ENCODE data around the gene PAF1. TPM values are rescaled to one million over a fixed set of nuclear protein-coding genes. Genes with fewer than 3 reads are reported as not detected.

The PAF1 gene
- total RNA-seq, 2 donors from 2014 or later = 16.9 to 49.8 TPM

DNA sequence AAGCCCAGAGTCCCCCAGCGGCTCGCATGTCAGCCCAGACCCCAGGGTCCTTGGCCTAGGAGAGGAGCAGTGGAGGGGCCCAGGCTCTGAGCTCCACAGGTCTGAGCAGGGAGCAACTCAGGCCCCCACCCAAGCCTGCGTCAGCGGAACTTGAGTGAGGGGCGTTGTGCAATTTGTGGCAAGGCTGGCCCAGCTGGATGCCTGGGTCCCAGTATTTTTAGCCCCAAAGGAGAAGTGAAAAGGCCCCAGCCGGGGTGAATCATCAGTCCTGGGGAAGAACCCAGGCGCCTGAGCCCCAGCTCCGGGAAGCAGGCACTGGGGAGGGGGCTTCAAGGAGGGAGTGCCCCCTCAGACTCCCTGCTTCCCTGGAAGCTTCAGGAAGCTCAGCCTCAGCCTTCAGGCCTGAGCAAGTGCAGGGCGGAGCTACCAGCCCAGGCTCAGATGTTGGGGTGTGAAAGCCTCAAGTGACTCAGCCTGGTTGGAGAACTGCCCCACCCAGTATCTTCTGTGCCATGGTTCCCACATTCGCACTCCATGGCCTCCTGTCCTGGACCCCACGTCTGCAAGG is 7.5 kb upstream of the PAF1 start:
- Histone ChIP-seq H3K36me3 (replicated peaks in 1 of 2; ENCODE audit: insufficient read depth in 1 of 2, low read depth in 2 of 2) (no peaks in the 10 kb centered on the region), H3K4me3 (no peak overlapping the region), H3K27me3 (no peaks in the 10 kb centered on the region), H3K9me3 (no peaks in the 10 kb centered on the region), H3K27ac (peak overlapping the region in 3 of 4 donors; percentile 57 to 89 (median 75)), H3K4me1 (peaks cover 39% of the 10 kb centered on the region)
- DNase-seq = peak in 3 of 4 donors; percentile 37 to 84 (median 50)
- intact Hi-C loops (cut with DNase I) = no loop called here
- TF ChIP-seq, protein P1, sequence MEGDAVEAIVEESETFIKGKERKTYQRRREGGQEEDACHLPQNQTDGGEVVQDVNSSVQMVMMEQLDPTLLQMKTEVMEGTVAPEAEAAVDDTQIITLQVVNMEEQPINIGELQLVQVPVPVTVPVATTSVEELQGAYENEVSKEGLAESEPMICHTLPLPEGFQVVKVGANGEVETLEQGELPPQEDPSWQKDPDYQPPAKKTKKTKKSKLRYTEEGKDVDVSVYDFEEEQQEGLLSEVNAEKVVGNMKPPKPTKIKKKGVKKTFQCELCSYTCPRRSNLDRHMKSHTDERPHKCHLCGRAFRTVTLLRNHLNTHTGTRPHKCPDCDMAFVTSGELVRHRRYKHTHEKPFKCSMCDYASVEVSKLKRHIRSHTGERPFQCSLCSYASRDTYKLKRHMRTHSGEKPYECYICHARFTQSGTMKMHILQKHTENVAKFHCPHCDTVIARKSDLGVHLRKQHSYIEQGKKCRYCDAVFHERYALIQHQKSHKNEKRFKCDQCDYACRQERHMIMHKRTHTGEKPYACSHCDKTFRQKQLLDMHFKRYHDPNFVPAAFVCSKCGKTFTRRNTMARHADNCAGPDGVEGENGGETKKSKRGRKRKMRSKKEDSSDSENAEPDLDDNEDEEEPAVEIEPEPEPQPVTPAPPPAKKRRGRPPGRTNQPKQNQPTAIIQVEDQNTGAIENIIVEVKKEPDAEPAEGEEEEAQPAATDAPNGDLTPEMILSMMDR (IDR thresholded peaks at IDR 0.05) = no peak
- TF ChIP-seq POLR2A (IDR thresholded peaks at IDR 0.05) = peak in 1 of 3 donors; percentile 46
- 63 to 77% methylated on average over 5 to 11 of the region's 11 CpGs for WGBS, 2 donors
- ATAC-seq = no peak

DNA sequence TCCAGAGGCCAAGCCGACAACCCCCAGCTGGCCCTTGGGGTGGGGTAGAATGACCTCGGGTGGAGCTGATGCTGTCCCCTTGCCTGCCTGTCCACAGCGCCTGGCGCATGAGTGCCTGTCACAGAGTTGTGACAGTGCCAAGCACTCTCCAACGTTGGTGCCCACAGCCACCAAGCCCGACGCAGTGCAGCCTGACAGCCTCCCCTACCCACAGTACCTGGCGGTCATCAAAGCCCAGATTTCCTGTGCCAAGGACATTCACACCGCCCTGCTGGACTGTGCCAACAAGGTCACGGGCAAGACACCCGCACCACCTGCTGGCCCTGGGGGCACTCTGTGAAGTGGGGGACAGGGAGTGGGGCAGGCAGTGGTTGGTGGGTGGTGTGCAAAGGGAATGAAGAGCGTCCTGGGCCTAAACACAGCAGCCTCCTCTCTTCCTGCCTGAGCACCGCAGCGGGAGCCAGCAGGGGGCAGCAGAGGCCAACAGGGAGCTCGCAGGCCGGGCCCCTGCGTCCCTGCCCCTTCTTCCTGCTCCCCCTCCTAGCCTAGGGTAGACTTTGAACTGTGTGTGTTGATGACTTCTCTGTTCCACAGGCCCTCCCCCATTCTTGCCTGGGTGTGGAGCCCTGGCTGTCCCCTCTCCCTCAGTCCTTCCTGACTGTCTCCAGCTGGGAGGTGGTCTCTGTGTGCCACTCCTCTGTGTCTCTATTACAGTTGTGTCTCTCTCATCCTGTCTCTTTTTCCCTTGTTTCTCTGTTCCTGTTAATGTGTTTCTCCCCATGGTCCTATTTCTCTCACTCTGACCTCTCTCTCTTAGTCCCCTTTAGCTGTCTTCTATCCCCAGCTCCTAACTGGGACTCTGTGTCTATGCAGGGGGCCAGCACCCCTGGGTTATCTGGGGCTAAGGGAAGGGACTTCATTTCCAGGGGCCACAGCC is 6.7 kb upstream of the PAF1 start:
- WGBS, 2 donors = 0 to 14% methylated on average over 2 to 16 of the region's 17 CpGs
- intact Hi-C loops (cut with DNase I) = no loop called here
- H3K36me3 ChIP-seq (replicated peaks in 1 of 2; ENCODE audit: insufficient read depth in 1 of 2, low read depth in 2 of 2) = no peaks in the 10 kb centered on the region
- H3K4me3 ChIP-seq = no peak overlapping the region
- TF ChIP-seq, protein P1 (IDR thresholded peaks at IDR 0.05) = peak; percentile 90 to 99 (median 98)
- TF ChIP-seq POLR2A (IDR thresholded peaks at IDR 0.05) = peak in 2 of 3 donors; percentile 38 to 47
- DNase-seq (peak; percentile 92 to 94 (median 92)), ATAC-seq (peak; percentile 80)
- peak overlapping the region; percentile 45 to 89 (median 66) for H3K27ac ChIP-seq
- H3K4me1 ChIP-seq = peaks cover 33% of the 10 kb centered on the region
- no peaks in the 10 kb centered on the region for H3K9me3 ChIP-seq
- H3K27me3 ChIP-seq = no peaks in the 10 kb centered on the region

GRCh38 chr19:39390451-39390750 is 505 bp downstream of the PAF1 start:
- Histone ChIP-seq H3K36me3 (replicated peaks in 1 of 2; ENCODE audit: insufficient read depth in 1 of 2, low read depth in 2 of 2) (peaks cover 0 to 4% of the 10 kb centered on the region in 2 donors), H3K9me3 (no peaks in the 10 kb centered on the region), H3K27me3 (no peaks in the 10 kb centered on the region), H3K27ac (peak overlapping the region; percentile 84 to 98 (median 96)), H3K4me1 (peaks cover 28% of the 10 kb centered on the region), H3K4me3 (peak overlapping the region; percentile 52 to 64)
- 0% methylated on average over 2 to 10 of the region's 10 CpGs for WGBS, 2 donors
- DNase-seq (peak; percentile 72 to 75 (median 75)), ATAC-seq (no peak)
- TF ChIP-seq, protein P1 (IDR thresholded peaks at IDR 0.05) = no peak
- TF ChIP-seq POLR2A (IDR thresholded peaks at IDR 0.05) = no peak
- intact Hi-C loops (cut with DNase I) = no loop called here

DNA sequence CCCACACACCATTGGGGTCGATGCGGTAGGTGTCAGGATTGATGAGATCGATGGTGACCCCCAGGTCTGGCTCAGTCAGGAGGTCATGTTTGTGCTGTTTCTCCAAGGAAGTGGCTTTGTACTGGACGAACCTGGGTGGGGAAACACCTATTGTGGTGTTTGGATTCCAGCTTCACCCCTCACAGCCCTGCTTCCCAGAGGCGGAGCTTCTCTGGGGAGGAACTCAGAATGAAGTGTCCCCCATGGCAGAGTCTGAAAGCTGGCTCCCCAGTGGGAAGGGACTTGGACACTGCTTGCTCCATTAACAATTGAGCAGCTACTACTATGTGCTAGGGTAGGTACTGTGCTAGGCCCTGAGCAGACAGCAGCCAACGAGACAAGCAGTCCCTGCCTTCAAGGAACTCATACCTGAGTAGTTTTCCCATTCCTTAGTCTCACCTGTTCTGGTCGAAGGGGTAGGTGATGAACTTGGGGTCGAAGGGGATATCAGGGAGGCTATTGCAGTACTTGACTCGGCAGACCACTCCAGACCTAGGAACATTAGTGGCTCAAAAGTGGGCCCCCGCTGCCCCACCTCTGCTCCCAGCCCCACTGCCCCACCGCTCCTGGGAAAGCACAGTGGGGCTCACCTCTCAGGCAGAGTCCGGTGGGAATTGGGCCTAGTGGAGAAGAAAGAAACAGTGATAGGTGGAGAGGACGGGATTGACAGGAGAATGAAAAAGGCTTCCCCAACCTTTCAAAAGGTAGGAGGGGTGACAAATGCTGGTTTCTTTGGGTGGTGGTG is 1.1 kb downstream of the PAF1 start:
- intact Hi-C loops (cut with DNase I) = no loop called here
- Histone ChIP-seq H3K9me3 (no peaks in the 10 kb centered on the region), H3K27me3 (no peaks in the 10 kb centered on the region), H3K4me1 (peaks cover 28% of the 10 kb centered on the region), H3K36me3 (replicated peaks in 1 of 2; ENCODE audit: insufficient read depth in 1 of 2, low read depth in 2 of 2) (peaks cover 0 to 7% of the 10 kb centered on the region in 2 donors), H3K4me3 (peak overlapping the region in 1 of 2 donors; percentile 52), H3K27ac (peak overlapping the region; percentile 19 to 98 (median 91))
- no peak for DNase-seq
- TF ChIP-seq, protein P1 (IDR thresholded peaks at IDR 0.05) = no peak
- no peak for TF ChIP-seq POLR2A (IDR thresholded peaks at IDR 0.05)
- WGBS, 2 donors = 40 to 51% methylated on average over 7 to 13 of the region's 13 CpGs
- no peak for ATAC-seq
